HEK293T (cell line): Measurements from ENCODE around the gene OR4Q2.
"Not testable (repeated sequence)": the region's sequence is repeated elsewhere in the genome, so short reads cannot be mapped to it uniquely, and the experiment has no call there.

Source experiments
- CTCF ChIA-PET: fragments of 350-600 bp; formaldehyde crosslinking; extraction: SDS; loops from one replicate; lab custom pipeline; 2021; ENCODE audit warnings: antibody characterized with exemption, inconsistent platforms; lab: Yijun Ruan, JAX
- POLR2A ChIA-PET: fragments of 350-600 bp; formaldehyde crosslinking; extraction: SDS; loops from one replicate; lab custom pipeline; 2020; ENCODE audit warnings: antibody characterized with exemption, inconsistent platforms; lab: Yijun Ruan, JAX
- DNase-seq: peaks from one replicate; pipeline ENCODE4 v3.0.0; 2012; ENCODE audit warnings: mixed read lengths; ENCODE audit errors: extremely low spot score
- ARNT ChIP-seq: fragments of 450-650 bp; IDR thresholded peaks from 2 replicates; pipeline ENCODE4 v1.6.1; 2017; ENCODE audit warnings: mild to moderate bottlenecking
- BHLHE40 ChIP-seq: fragments of 450-650 bp; IDR thresholded peaks from 2 replicates; pipeline ENCODE4 v1.6.1; 2016; ENCODE audit warnings: mild to moderate bottlenecking, moderate library complexity, borderline replicate concordance
- CTBP1 ChIP-seq: fragments of 450-650 bp; IDR thresholded peaks from 2 replicates; pipeline ENCODE4 v1.6.1; 2016; ENCODE audit warnings: borderline replicate concordance
- ELF4 ChIP-seq: fragments of 450-650 bp; IDR thresholded peaks from 2 replicates; pipeline ENCODE4 v1.6.1; 2017; ENCODE audit warnings: antibody characterized with exemption
- FOXA1 ChIP-seq: fragments of 450-650 bp; IDR thresholded peaks from 2 replicates; pipeline ENCODE4 v1.6.1; 2016; ENCODE audit warnings: mild to moderate bottlenecking
- FOXK2 ChIP-seq: fragments of 450-650 bp; IDR thresholded peaks from 2 replicates; pipeline ENCODE4 v1.6.1; 2016; ENCODE audit warnings: mild to moderate bottlenecking
- FOXM1 ChIP-seq: fragments of 450-650 bp; IDR thresholded peaks from 2 replicates; pipeline ENCODE4 v1.6.1; 2017; ENCODE audit warnings: mild to moderate bottlenecking, borderline replicate concordance
- HDGF ChIP-seq: fragments of 450-650 bp; IDR thresholded peaks from 2 replicates; pipeline ENCODE4 v1.6.1; 2017; ENCODE audit warnings: antibody characterized with exemption, borderline replicate concordance
- L3MBTL2 ChIP-seq: fragments of 450-650 bp; conservative IDR thresholded peaks from 2 replicates; pipeline ENCODE4 v1.6.1; 2016; ENCODE audit warnings: mild to moderate bottlenecking
- LEF1 ChIP-seq: fragments of 450-650 bp; IDR thresholded peaks from 2 replicates; pipeline ENCODE4 v1.6.1; 2017; ENCODE audit warnings: mild to moderate bottlenecking, borderline replicate concordance
- NFRKB ChIP-seq: fragments of 450-650 bp; IDR thresholded peaks from 2 replicates; pipeline ENCODE4 v1.6.1; 2016; ENCODE audit warnings: mild to moderate bottlenecking, moderate library complexity
- PKNOX1 ChIP-seq: fragments of 450-650 bp; IDR thresholded peaks from 2 replicates; pipeline ENCODE4 v1.6.1; 2016
- SP1 ChIP-seq: fragments of 450-650 bp; IDR thresholded peaks from 2 replicates; pipeline ENCODE4 v1.6.1; 2017
- SUZ12 ChIP-seq: fragments of 450-650 bp; IDR thresholded peaks from 2 replicates; pipeline ENCODE4 v1.6.1; 2016; ENCODE audit warnings: mild to moderate bottlenecking
- TARDBP ChIP-seq: fragments of 450-650 bp; IDR thresholded peaks from 2 replicates; pipeline ENCODE4 v1.6.1; 2016
- ZNF384 ChIP-seq: fragments of 450-650 bp; IDR thresholded peaks from 2 replicates; pipeline ENCODE4 v1.6.1; 2016

The OR4Q2 gene

GRCh38 chr14:20001863-20002262 is at the start of gene OR4Q2:
Gene OR4Q2, plus strand, starts transcription at chr14:20002163.
- ChIA-PET CTCF (no interaction called here), POLR2A (no interaction called here)
- no peak for DNase-seq
- no peak for TF ChIP-seq SUZ12
- no peak for TF ChIP-seq BHLHE40
- no peak for TF ChIP-seq ZNF384
- TF ChIP-seq ARNT, result no peak
- no peak for TF ChIP-seq FOXK2
- no peak for TF ChIP-seq PKNOX1
- no peak for TF ChIP-seq TARDBP
- no peak for TF ChIP-seq SP1
- TF ChIP-seq NFRKB, result no peak
- TF ChIP-seq LEF1, result no peak
- no peak for TF ChIP-seq HDGF
- no peak for TF ChIP-seq FOXM1
- TF ChIP-seq L3MBTL2, result no peak

GRCh38 chr14:19969735-19970134 is 32.2 kb upstream of the OR4Q2 start:
- DNase-seq, POLR2A ChIA-PET, CTCF ChIA-PET: not testable (repeated sequence)

- no peak for DNase-seq
- no peak for TF ChIP-seq ELF4
- ChIA-PET POLR2A (no interaction called here), CTCF (no interaction called here)
Measured at GRCh38 chr14:19974844-19975243, 27.1 kb upstream of the OR4Q2 start.

- CTCF ChIA-PET, result no interaction called here
- POLR2A ChIA-PET, result no interaction called here
- DNase-seq, result no peak
- TF ChIP-seq SP1, result no peak
- TF ChIP-seq LEF1, result no peak
- TF ChIP-seq PKNOX1, result no peak
- TF ChIP-seq ARNT, result no peak
- TF ChIP-seq NFRKB, result no peak
- TF ChIP-seq CTBP1, result no peak
- TF ChIP-seq ZNF384, result no peak
- TF ChIP-seq FOXK2, result no peak
- no peak for TF ChIP-seq HDGF
- TF ChIP-seq FOXA1, result no peak
- TF ChIP-seq SUZ12, result no peak
- TF ChIP-seq FOXM1, result no peak
- TF ChIP-seq TARDBP, result no peak
- no peak for TF ChIP-seq BHLHE40
- TF ChIP-seq L3MBTL2, result no peak
Measured at GRCh38 chr14:19975291-19975690, 26.7 kb upstream of the OR4Q2 start, which contains the start of gene OR4K15. Gene OR4K15, plus strand, starts transcription at chr14:19975591. Its CDS starts 0 bp downstream, at chr14:19975591.

- POLR2A ChIA-PET, result interaction anchor here (0.6 kb wide), 1 partner anchor 181 kb away, joined by 3 read pairs; no protein-coding TSS in a partner anchor
Measured at GRCh38 chr14:19993438-19993837, 8.5 kb upstream of the OR4Q2 start.

GRCh38 chr14:20002319-20002718 is 356 bp downstream of the OR4Q2 start:
- DNase-seq, result no peak
- CTCF ChIA-PET, result no interaction called here
- POLR2A ChIA-PET, result no interaction called here
- TF ChIP-seq LEF1 (no peak), FOXM1 (no peak), SUZ12 (no peak), ARNT (no peak), ELF4 (no peak), FOXK2 (no peak), ZNF384 (no peak), BHLHE40 (no peak), PKNOX1 (no peak), CTBP1 (no peak), TARDBP (no peak), HDGF (no peak), L3MBTL2 (no peak), NFRKB (no peak), SP1 (no peak), FOXA1 (no peak)

More at GRCh38 chr14:19993438-19993837, 8.5 kb upstream of the OR4Q2 start:
- TF ChIP-seq TARDBP (no peak), L3MBTL2 (no peak), SP1 (no peak), ELF4 (no peak), HDGF (no peak), NFRKB (no peak), ARNT (no peak), FOXK2 (no peak), FOXA1 (no peak), FOXM1 (no peak), LEF1 (no peak), SUZ12 (no peak), PKNOX1 (no peak), ZNF384 (no peak)
- DNase-seq, result no peak
- CTCF ChIA-PET, result no interaction called here
